ENCODE measurements around the gene AZU1. TPM values are rescaled to one million over a fixed set of nuclear protein-coding genes. Genes with fewer than 3 reads are reported as not detected.

Gene AZU1
- total and polyA plus RNA-seq, 2 of the 8 experiments (the other 6 are each of a cell fraction or from before 2014, with no cell fraction given), result 0.80 to 1.3 TPM

GRCh38 chr19:814152-815078, 13.2 kb upstream of the AZU1 start:
- Histone ChIP-seq H3K4me3 (ENCODE audit: extremely low read depth in 1 of 4, insufficient read depth in 2 of 4, low read depth in 3 of 4, low read length in 4 of 4) (no peak overlapping the region), H3K4me2 (ENCODE audit: insufficient read depth in 1 of 2, low read depth in 2 of 2, low read length in 2 of 2) (no peak overlapping the region), H3K79me2 (ENCODE audit: control insufficient read depth in 1 of 2, insufficient read depth in 2 of 2, low read length in 2 of 2) (peaks cover 0 to 4% of the 10 kb centered on the region in 2 experiments; a peak in 1 of 4 replicates), H3K4me1 (replicated peaks in 1 of 4; ENCODE audit: control insufficient read depth in 3 of 4, insufficient read depth in 4 of 4, low read length in 3 of 4) (no peaks in the 10 kb centered on the region), H3K27me3 (replicated peaks in 1 of 4; ENCODE audit: control insufficient read depth in 3 of 4, extremely low read depth in 1 of 4, insufficient read depth in 3 of 4, low read length in 3 of 4) (no peaks in the 10 kb centered on the region), H4K91ac (replicated peaks; ENCODE audit: insufficient read length, low read length) (no peak overlapping the region), H4K5ac (ENCODE audit: insufficient read length, low read depth, low read length) (no peak overlapping the region), H3K14ac (ENCODE audit: insufficient read length) (no peak overlapping the region), H4K20me1 (replicated peaks in 1 of 2; ENCODE audit: control insufficient read depth in 1 of 2, insufficient read depth in 2 of 2, low read length in 2 of 2) (peaks cover 6 to 25% of the 10 kb centered on the region in 2 experiments), H2BK20ac (ENCODE audit: low read length) (no peak overlapping the region), H3K79me1 (ENCODE audit: low read depth, low read length) (no peaks in the 10 kb centered on the region), H3K9ac (replicated peaks in 1 of 4; ENCODE audit: extremely low read depth in 1 of 4, low read depth in 3 of 4, low read length in 3 of 4) (no peak overlapping the region), H2AK5ac (ENCODE audit: low read depth, low read length) (no peak overlapping the region), H4K8ac (ENCODE audit: extremely low read depth, insufficient read depth, low read length) (no peak overlapping the region), H2BK12ac (ENCODE audit: low read depth, low read length) (no peak overlapping the region), H2BK15ac (ENCODE audit: low read length) (no peak overlapping the region), H3K56ac (replicated peaks; ENCODE audit: insufficient read length, low read depth, low read length) (no peak overlapping the region), H3K36me3 (ENCODE audit: control insufficient read depth in 2 of 4, insufficient read depth in 4 of 4, low read length in 3 of 4) (peaks cover 18 to 58% (median 28%) of the 10 kb centered on the region in 4 experiments), H3K27ac (ENCODE audit: low read depth, low read length) (no peak overlapping the region), H2BK5ac (ENCODE audit: low read depth, low read length) (no peak overlapping the region), H3K4ac (replicated peaks; ENCODE audit: insufficient read length, low read depth, low read length) (no peak overlapping the region), H2AFZ (ENCODE audit: low read length) (no peak overlapping the region), H3K18ac (ENCODE audit: extremely low read depth, low read length) (no peak overlapping the region), H3K9me3 (ENCODE audit: insufficient read depth in 2 of 2, low read depth in 1 of 2, low read length in 1 of 2) (no peaks in the 10 kb centered on the region), H2BK120ac (replicated peaks; ENCODE audit: low read depth, low read length) (no peak overlapping the region), H3K23me2 (ENCODE audit: low read depth, low read length) (peaks cover 12% of the 10 kb centered on the region; the same call in 1 of the 2 replicates), H3K23ac (ENCODE audit: insufficient read length) (no peak overlapping the region)
- ChIA-PET CTCF (ENCODE audit: partially characterized antibody) (interaction anchor here (0.8 to 1.9 kb wide), 4 partner anchors 8 to 44 kb away, joined by 4 to 8 read pairs (median 4); no protein-coding TSS in a partner anchor), POLR2A (ENCODE audit: partially characterized antibody) (interaction anchor here (0.6 to 4.0 kb wide), 25 partner anchors 10 to 191 kb away, joined by 3 to 240 read pairs (median 4); partner anchors contain the start of genes CFD and PTBP1)
- TF ChIP-seq POLR2AphosphoS5 (IDR thresholded peaks at IDR 0.05; ENCODE audit: low read depth, low read length) (peak; percentile 54), RFX5 (IDR thresholded peaks at IDR 0.05; ENCODE audit: borderline replicate concordance, low read depth, low read length) (no peak)
- 91% methylated on average over 44 of the region's 49 CpGs; no CpG with 5 or more reads in 1 of the 2 experiments for WGBS, 2 experiments (ENCODE audit: extremely low coverage in 1 of 2, insufficient coverage in 1 of 2, insufficient read length in 1 of 2, insufficient replicate concordance in 2 of 2, low coverage in 1 of 2, low lambda C conversion rate in 2 of 2, missing lambda C conversion rate in 1 of 2)
- FAIRE-seq (no peak), DNase-seq (ENCODE audit: low read depth in 1 of 2, low spot score in 2 of 2) (no peak)
